ENCODE results near the gene LYSET. TPM values are rescaled to one million over a fixed set of nuclear protein-coding genes. Genes with fewer than 3 reads are reported as not detected.
"Not testable (repeated sequence)": the region's sequence is repeated elsewhere in the genome, so short reads cannot be mapped to it uniquely, and the experiment has no call there.

The LYSET gene
- total RNA-seq, 1 donor from 2014 or later = 17.0 TPM

- Histone ChIP-seq H3K36me3 (ENCODE audit: control insufficient read depth, insufficient read depth, low read length) (no peaks in the 10 kb centered on the region), H3K4me3 (ENCODE audit: low read depth, low read length) (no peak overlapping the region), H3K27me3 (ENCODE audit: control insufficient read depth, insufficient read depth, low read length) (no peaks in the 10 kb centered on the region)
- DNase-seq (ENCODE audit: low read depth) = no peak
- TF ChIP-seq CTCF (IDR thresholded peaks at IDR 0.05; ENCODE audit: insufficient read depth, low read length, poor library complexity, severe bottlenecking) = no peak
Measured at GRCh38 chr14:93232159-93232558, 47.0 kb downstream of the LYSET start.

GRCh38 chr14:93233078-93233477, 48.0 kb downstream of the LYSET start:
- H3K36me3 ChIP-seq (ENCODE audit: control insufficient read depth, insufficient read depth, low read length); H3K4me3 ChIP-seq (ENCODE audit: low read depth, low read length); H3K27me3 ChIP-seq (ENCODE audit: control insufficient read depth, insufficient read depth, low read length); DNase-seq (ENCODE audit: low read depth): not testable (repeated sequence)

GRCh38 chr14:93234798-93235197, 49.7 kb downstream of the LYSET start:
- peak; percentile 63 for DNase-seq (ENCODE audit: low read depth)
- H3K36me3 ChIP-seq (ENCODE audit: control insufficient read depth, insufficient read depth, low read length) = no peaks in the 10 kb centered on the region
- no peaks in the 10 kb centered on the region for H3K27me3 ChIP-seq (ENCODE audit: control insufficient read depth, insufficient read depth, low read length)
- H3K4me3 ChIP-seq (ENCODE audit: low read depth, low read length) = no peak overlapping the region
- TF ChIP-seq CTCF (IDR thresholded peaks at IDR 0.05; ENCODE audit: insufficient read depth, low read length, poor library complexity, severe bottlenecking) = no peak

Other genes starting within 250 kb of the LYSET start
- 21.3 and 23.6 TPM in 2 replicates for gene ITPK1, start 69.4 kb upstream of the LYSET start, total RNA-seq
- gene MOAP1, start 420 bp upstream of the LYSET start, total RNA-seq = 26.1 and 26.2 TPM in 2 replicates
- 13.5 and 14.9 TPM in 2 replicates for gene GON7, start 21.7 kb downstream of the LYSET start, total RNA-seq
- gene UBR7, start 21.9 kb downstream of the LYSET start, total RNA-seq = 12.5 and 16.1 TPM in 2 replicates
- 27.5 and 29.6 TPM in 2 replicates for gene BTBD7, start 147.7 kb downstream of the LYSET start, total RNA-seq
- not detected in 2 replicates for gene COX8C, start 161.9 kb downstream of the LYSET start, total RNA-seq
- 0.13 and 0.14 TPM in 2 replicates for gene UNC79, start 245.6 kb downstream of the LYSET start, total RNA-seq